ENCODE measurements around the gene KLHL28. TPM values are rescaled to one million over a fixed set of nuclear protein-coding genes. Genes with fewer than 3 reads are reported as not detected.

KLHL28 gene
- total and polyA plus RNA-seq, 2 donors (not counting 3 experiments of a cell fraction or from before 2014, with no cell fraction given) = 2.9 to 7.3 TPM

GRCh38 chr14:44945264-44945663 is 16.5 kb downstream of the KLHL28 start:
- Histone ChIP-seq H3K27ac (ENCODE audit: insufficient read depth, low read depth, low read length) (no peak overlapping the region), H3K27me3 (ENCODE audit: control insufficient read depth in 2 of 2, insufficient read depth in 2 of 2, low read length in 2 of 2) (no peaks in the 10 kb centered on the region), H3K9me1 (replicated peaks; ENCODE audit: control insufficient read depth, extremely low read depth, insufficient read depth, low read length) (no peaks in the 10 kb centered on the region), H3K79me2 (ENCODE audit: control insufficient read depth, insufficient read depth, low read length) (peaks cover 17% of the 10 kb centered on the region), H3K36me3 (ENCODE audit: control insufficient read depth in 2 of 2, extremely low read depth in 1 of 2, insufficient read depth in 2 of 2, low read length in 2 of 2) (peaks cover 6 to 9% of the 10 kb centered on the region in 2 experiments), H3K4me1 (ENCODE audit: control insufficient read depth, extremely low read depth, insufficient read depth, low read length) (no peaks in the 10 kb centered on the region), H3K4me3 (replicated peaks in 1 of 3; ENCODE audit: insufficient read depth in 1 of 3, low read depth in 1 of 3, low read length in 3 of 3) (no peak overlapping the region), H4K20me1 (replicated peaks; ENCODE audit: control insufficient read depth, extremely low read depth, insufficient read depth, low read length) (no peaks in the 10 kb centered on the region), H3K9ac (replicated peaks; ENCODE audit: extremely low read depth, insufficient read depth, low read length) (no peak overlapping the region), H2AFZ (ENCODE audit: low read depth, low read length) (no peak overlapping the region), H3K4me2 (ENCODE audit: insufficient read depth, low read length) (no peak overlapping the region), H3K9me3 (replicated peaks; ENCODE audit: control insufficient read depth, insufficient read depth, low read length) (no peaks in the 10 kb centered on the region)
- ChIA-PET POLR2A (no interaction called here), CTCF (interaction anchor here (1.1 kb wide), 1 partner anchor 31 kb away, joined by 3 read pairs; no protein-coding TSS in a partner anchor)
- TF ChIP-seq JUN (IDR thresholded peaks at IDR 0.05; ENCODE audit: borderline replicate concordance, insufficient read depth, insufficient read length, low read depth) = no peak
- no peak for TF ChIP-seq GATA2 (IDR thresholded peaks at IDR 0.05; ENCODE audit: insufficient read depth, insufficient read length, low read depth, low read length)
- no peak for TF ChIP-seq EZH2 (IDR thresholded peaks at IDR 0.05; ENCODE audit: borderline replicate concordance, low read depth, low read length, severe bottlenecking)
- no peak for TF ChIP-seq FOS (IDR thresholded peaks at IDR 0.05; ENCODE audit: borderline replicate concordance, insufficient read depth, low read length)
- no peak for TF ChIP-seq CTCF (IDR thresholded peaks at IDR 0.05; ENCODE audit: extremely low read depth in 1 of 2, insufficient read depth in 1 of 2, low read depth in 1 of 2, low read length in 2 of 2)
- TF ChIP-seq POLR2A (IDR thresholded peaks at IDR 0.05; ENCODE audit: low read depth, low read length) = no peak
- no peak for TF ChIP-seq MYC (IDR thresholded peaks at IDR 0.05; ENCODE audit: low read depth, low read length)
- no peak for TF ChIP-seq POLR2AphosphoS5 (IDR thresholded peaks at IDR 0.05; ENCODE audit: insufficient read depth, low read depth, low read length)
- TF ChIP-seq, protein P1, sequence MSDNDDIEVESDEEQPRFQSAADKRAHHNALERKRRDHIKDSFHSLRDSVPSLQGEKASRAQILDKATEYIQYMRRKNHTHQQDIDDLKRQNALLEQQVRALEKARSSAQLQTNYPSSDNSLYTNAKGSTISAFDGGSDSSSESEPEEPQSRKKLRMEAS (IDR thresholded peaks at IDR 0.05; ENCODE audit: insufficient read depth, insufficient read length) = no peak
- DNase-seq (ENCODE audit: low read depth, low spot score) (no peak), FAIRE-seq (no peak)
- intact Hi-C loops (cut with micrococcal nuclease) (no loop called here), dilution Hi-C loops (cut with MboI; ENCODE audit: extremely low pct_ligation_motif_present, low sequenced_read_pairs) (no loop called here)
- no TSS peak for BruUV-seq (replicated peaks)

Data from endothelial cell of umbilical vein (primary cell).